ENCODE measurements around the gene PRRX2. TPM values are rescaled to one million over a fixed set of nuclear protein-coding genes. Genes with fewer than 3 reads are reported as not detected.

PRRX2 gene
- polyA plus RNA-seq, 1 donor (not counting 4 experiments of a cell fraction or from before 2014, with no cell fraction given) = not detected

- dilution Hi-C loops (cut with MboI; ENCODE audit: extremely low pct_ligation_motif_present, low sequenced_read_pairs) = no loop called here
- DNase-seq (ENCODE audit: low read depth, low spot score) = no peak
- H3K4me1 ChIP-seq (ENCODE audit: control insufficient read depth, extremely low read depth, insufficient read depth, low read length) = no peaks in the 10 kb centered on the region
- peak overlapping the region; percentile 70 for H3K4me2 ChIP-seq (ENCODE audit: control insufficient read depth, extremely low read depth, insufficient read depth, low read depth, low read length)
- no peaks in the 10 kb centered on the region for H3K79me2 ChIP-seq (ENCODE audit: control insufficient read depth, insufficient read depth, low read length)
- H3K9ac ChIP-seq (ENCODE audit: control insufficient read depth, extremely low read depth, insufficient read depth, low read length) = peak overlapping the region; percentile 60
- H4K20me1 ChIP-seq (ENCODE audit: control insufficient read depth, extremely low read depth, insufficient read depth, low read length) = no peaks in the 10 kb centered on the region
- H3K27me3 ChIP-seq (ENCODE audit: control insufficient read depth, extremely low read depth, insufficient read depth, low read length) = peaks cover 49% of the 10 kb centered on the region
- TF ChIP-seq EZH2 (IDR thresholded peaks at IDR 0.05; ENCODE audit: low read length) = no peak
- no peaks in the 10 kb centered on the region for H3K36me3 ChIP-seq (ENCODE audit: control insufficient read depth in 2 of 2, extremely low read depth in 1 of 2, insufficient read depth in 2 of 2, low read length in 2 of 2)
- peak overlapping the region; percentile 25 to 56 (median 40) for H3K4me3 ChIP-seq (ENCODE audit: control insufficient read depth in 2 of 3, extremely low read depth in 1 of 3, insufficient read depth in 2 of 3, low read depth in 1 of 3, low read length in 3 of 3)
- no peak overlapping the region for H3K27ac ChIP-seq (ENCODE audit: control insufficient read depth, insufficient read depth, low read length)
- H3K9me1 ChIP-seq (ENCODE audit: control insufficient read depth, extremely low read depth, insufficient read depth, low read length) = no peaks in the 10 kb centered on the region
- H2AFZ ChIP-seq (ENCODE audit: control insufficient read depth, low read length) = peak overlapping the region; percentile 43
- no peak for FAIRE-seq
- no peaks in the 10 kb centered on the region for H3K9me3 ChIP-seq (ENCODE audit: control insufficient read depth, low read depth, low read length)
Observed at GRCh38 chr9:129696944-129697655, 31.7 kb downstream of the PRRX2 start.

GRCh38 chr9:129697656-129698253 lies 32.3 kb downstream of the PRRX2 start:
- peak overlapping the region; percentile 25 to 43 (median 40) for H3K4me3 ChIP-seq (ENCODE audit: control insufficient read depth in 2 of 3, extremely low read depth in 1 of 3, insufficient read depth in 2 of 3, low read depth in 1 of 3, low read length in 3 of 3)
- H3K4me2 ChIP-seq (ENCODE audit: control insufficient read depth, extremely low read depth, insufficient read depth, low read depth, low read length) = peak overlapping the region; percentile 70
- no peaks in the 10 kb centered on the region for H3K79me2 ChIP-seq (ENCODE audit: control insufficient read depth, insufficient read depth, low read length)
- no peaks in the 10 kb centered on the region for H3K36me3 ChIP-seq (ENCODE audit: control insufficient read depth in 2 of 2, extremely low read depth in 1 of 2, insufficient read depth in 2 of 2, low read length in 2 of 2)
- peak overlapping the region; percentile 60 for H3K9ac ChIP-seq (ENCODE audit: control insufficient read depth, extremely low read depth, insufficient read depth, low read length)
- H3K27ac ChIP-seq (ENCODE audit: control insufficient read depth, insufficient read depth, low read length) = no peak overlapping the region
- no peaks in the 10 kb centered on the region for H3K9me1 ChIP-seq (ENCODE audit: control insufficient read depth, extremely low read depth, insufficient read depth, low read length)
- dilution Hi-C loops (cut with MboI; ENCODE audit: extremely low pct_ligation_motif_present, low sequenced_read_pairs) = no loop called here
- peaks cover 5% of the 10 kb centered on the region for H3K4me1 ChIP-seq (ENCODE audit: control insufficient read depth, extremely low read depth, insufficient read depth, low read length)
- no peak for FAIRE-seq
- H2AFZ ChIP-seq (ENCODE audit: control insufficient read depth, low read length) = no peak overlapping the region
- DNase-seq (ENCODE audit: low read depth, low spot score) = no peak
- TF ChIP-seq CTCF (optimal IDR thresholded peaks at IDR 0.05 in 1 of 3, IDR thresholded peaks at IDR 0.05 in 1 of 3, conservative IDR thresholded peaks at IDR 0.05 in 1 of 3; ENCODE audit: extremely low read depth in 1 of 3, insufficient read depth in 2 of 3, low read length in 3 of 3) = no peak
- TF ChIP-seq EZH2 (IDR thresholded peaks at IDR 0.05; ENCODE audit: low read length) = no peak
- H3K27me3 ChIP-seq (ENCODE audit: control insufficient read depth, extremely low read depth, insufficient read depth, low read length) = peaks cover 50% of the 10 kb centered on the region
- H4K20me1 ChIP-seq (ENCODE audit: control insufficient read depth, extremely low read depth, insufficient read depth, low read length) = no peaks in the 10 kb centered on the region
- H3K9me3 ChIP-seq (ENCODE audit: control insufficient read depth, low read depth, low read length) = no peaks in the 10 kb centered on the region
